Measurements from ENCODE around the gene XRCC1. TPM values are rescaled to one million over a fixed set of nuclear protein-coding genes. Genes with fewer than 3 reads are reported as not detected.

The XRCC1 gene
- total RNA-seq, 1 donor from 2014 or later = 34.5 TPM

- TF ChIP-seq, protein P1, sequence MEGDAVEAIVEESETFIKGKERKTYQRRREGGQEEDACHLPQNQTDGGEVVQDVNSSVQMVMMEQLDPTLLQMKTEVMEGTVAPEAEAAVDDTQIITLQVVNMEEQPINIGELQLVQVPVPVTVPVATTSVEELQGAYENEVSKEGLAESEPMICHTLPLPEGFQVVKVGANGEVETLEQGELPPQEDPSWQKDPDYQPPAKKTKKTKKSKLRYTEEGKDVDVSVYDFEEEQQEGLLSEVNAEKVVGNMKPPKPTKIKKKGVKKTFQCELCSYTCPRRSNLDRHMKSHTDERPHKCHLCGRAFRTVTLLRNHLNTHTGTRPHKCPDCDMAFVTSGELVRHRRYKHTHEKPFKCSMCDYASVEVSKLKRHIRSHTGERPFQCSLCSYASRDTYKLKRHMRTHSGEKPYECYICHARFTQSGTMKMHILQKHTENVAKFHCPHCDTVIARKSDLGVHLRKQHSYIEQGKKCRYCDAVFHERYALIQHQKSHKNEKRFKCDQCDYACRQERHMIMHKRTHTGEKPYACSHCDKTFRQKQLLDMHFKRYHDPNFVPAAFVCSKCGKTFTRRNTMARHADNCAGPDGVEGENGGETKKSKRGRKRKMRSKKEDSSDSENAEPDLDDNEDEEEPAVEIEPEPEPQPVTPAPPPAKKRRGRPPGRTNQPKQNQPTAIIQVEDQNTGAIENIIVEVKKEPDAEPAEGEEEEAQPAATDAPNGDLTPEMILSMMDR (IDR thresholded peaks at IDR 0.05) = no peak
- H3K27me3 Mint-ChIP-seq = no peaks in the 10 kb centered on the region
- no peaks in the 10 kb centered on the region for H3K4me1 Mint-ChIP-seq
- peaks cover 76% of the 10 kb centered on the region for H3K36me3 Mint-ChIP-seq (ENCODE audit: low read depth)
- no peak overlapping the region for H3K27ac Mint-ChIP-seq
- H3K9me3 Mint-ChIP-seq = peaks cover 7% of the 10 kb centered on the region
- CTCF ChIA-PET = no interaction called here
- intact Hi-C loops (cut with micrococcal nuclease) = no loop called here
- DNase-seq (no peak), ATAC-seq (ENCODE audit: low read depth) (no peak)
- POLR2A ChIA-PET = no interaction called here
- H3K4me3 Mint-ChIP-seq = no peak overlapping the region
These were observed 33.2 kb downstream of the XRCC1 start for GRCh38 chr19:43541920-43542650.

- Mint-ChIP-seq H3K27me3 (no peaks in the 10 kb centered on the region), H3K4me3 (no peak overlapping the region), H3K36me3 (ENCODE audit: low read depth) (peaks cover 75% of the 10 kb centered on the region), H3K9me3 (peaks cover 7% of the 10 kb centered on the region), H3K4me1 (peaks cover 1% of the 10 kb centered on the region), H3K27ac (no peak overlapping the region)
- DNase-seq (no peak), ATAC-seq (ENCODE audit: low read depth) (no peak)
- intact Hi-C loops (cut with micrococcal nuclease) = no loop called here
- POLR2A ChIA-PET = no interaction called here
- TF ChIP-seq, protein P1 (IDR thresholded peaks at IDR 0.05) = no peak
- CTCF ChIA-PET = interaction anchor here (1.5 kb wide), 1 partner anchor 16 kb away, joined by 4 read pairs; no protein-coding TSS in a partner anchor
These were observed 34.9 kb downstream of the XRCC1 start for GRCh38 chr19:43540381-43540780.

GRCh38 chr19:43538922-43539321 is 36.4 kb downstream of the XRCC1 start:
- CTCF ChIA-PET = no interaction called here

GRCh38 chr19:43534816-43535761 is 40.2 kb downstream of the XRCC1 start:
- TF ChIP-seq, protein P1 (IDR thresholded peaks at IDR 0.05) = no peak
- peaks cover 29% of the 10 kb centered on the region for H3K36me3 Mint-ChIP-seq (ENCODE audit: low read depth)
- H3K9me3 Mint-ChIP-seq = peaks cover 7% of the 10 kb centered on the region
- H3K4me3 Mint-ChIP-seq = peak overlapping the region; percentile 56
- intact Hi-C loops (cut with micrococcal nuclease) = loop anchor here (2.0 to 5.0 kb wide), 2 partner anchors 28 to 247 kb away; partner anchors contain the start of gene KCNN4
- ATAC-seq (ENCODE audit: low read depth) = no peak
- POLR2A ChIA-PET = interaction anchor here (0.5 to 2.2 kb wide), 6 partner anchors 13 to 110 kb away, joined by 4 to 12 read pairs (median 6); partner anchors contain the start of gene ZNF428
- peaks cover 19% of the 10 kb centered on the region for H3K4me1 Mint-ChIP-seq
- peak overlapping the region; percentile 68 for H3K27ac Mint-ChIP-seq
- CTCF ChIA-PET = interaction anchor here (0.8 to 5.9 kb wide), 8 partner anchors 15 to 275 kb away, joined by 3 to 43 read pairs (median 4); partner anchors contain the start of genes IRGQ, XRCC1 and ZNF576
- peak; percentile 26 for DNase-seq
- H3K27me3 Mint-ChIP-seq = no peaks in the 10 kb centered on the region

More at GRCh38 chr19:43538922-43539321, 36.4 kb downstream of the XRCC1 start:
- Mint-ChIP-seq H3K27me3 (no peaks in the 10 kb centered on the region), H3K9me3 (peaks cover 7% of the 10 kb centered on the region), H3K4me3 (no peak overlapping the region), H3K27ac (no peak overlapping the region), H3K36me3 (ENCODE audit: low read depth) (peaks cover 61% of the 10 kb centered on the region), H3K4me1 (peaks cover 6% of the 10 kb centered on the region)
- ATAC-seq (ENCODE audit: low read depth) = no peak
- TF ChIP-seq, protein P1 (IDR thresholded peaks at IDR 0.05) = no peak
- POLR2A ChIA-PET = no interaction called here
- intact Hi-C loops (cut with micrococcal nuclease) = no loop called here
- no peak for DNase-seq

All from activated B cell treated with CpG ODN at 0.5 μM for 24 hours (primary cell).